HG02759 (cell line): ENCODE measurements around the gene SLAMF6.

ENCODE experiments used
- ATAC-seq: cut with Tn5 transposase; IDR thresholded peaks from one replicate; pipeline ENCODE4 v1.9.1; 2021; ENCODE audit warnings: mild to moderate bottlenecking, moderate library complexity; ENCODE audit not compliant: unreplicated experiment

The SLAMF6 gene

GRCh38 chr1:160437432-160438316 is 85.4 kb downstream of the SLAMF6 start:
- peak; percentile 89 for ATAC-seq

DNA sequence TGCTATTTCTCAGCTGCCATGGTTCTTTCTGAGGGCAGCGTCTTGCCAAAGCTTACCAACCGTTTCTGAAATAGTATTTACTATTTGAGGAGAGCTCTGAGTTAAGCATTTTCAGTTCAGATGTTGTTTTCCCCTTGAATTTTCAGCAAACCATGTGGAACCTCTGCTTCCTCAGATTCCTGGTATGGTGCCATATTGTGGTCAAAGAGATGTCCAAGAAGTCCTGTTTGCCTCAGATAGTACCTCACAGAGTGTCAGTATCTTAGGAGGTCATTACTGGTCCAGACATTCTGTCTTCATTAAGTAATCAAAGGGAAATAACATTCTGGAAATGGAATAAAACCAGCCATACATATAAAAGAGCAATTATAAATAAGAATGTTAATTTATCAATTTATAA is 86.1 kb downstream of the SLAMF6 start:
- ATAC-seq: no peak
